Bronchial epithelial cell (primary cell): ENCODE data around the gene MTFP1. TPM values are rescaled to one million over a fixed set of nuclear protein-coding genes. Genes with fewer than 3 reads are reported as not detected.

ENCODE experiments used
- DNase-seq: peaks from one replicate; pipeline ENCODE4 v3.0.0-alpha.2; 2010; ENCODE audit warnings: low read depth
- FAIRE-seq: peaks from 2 replicates; lab custom pipeline; 2011; peaks lifted over from hg19 to GRCh38; lab: Jason Lieb, UNC
- H3K27me3 ChIP-seq: 2 replicates; pipeline ENCODE4 v1.5.1; 2011; ENCODE audit warnings: low read length; ENCODE audit not compliant: control insufficient read depth, insufficient read depth
- H3K36me3 ChIP-seq: 2 replicates; pipeline ENCODE4 v1.5.1; 2011; ENCODE audit warnings: low read length; ENCODE audit not compliant: control insufficient read depth, insufficient read depth
- H3K4me3 ChIP-seq: 2 replicates; pipeline ENCODE4 v1.5.1; 2011; ENCODE audit warnings: mild to moderate bottlenecking, low read depth, low read length, control low read depth
- CTCF ChIP-seq: IDR thresholded peaks from 2 replicates; pipeline ENCODE4 v1.5.1; 2011; ENCODE audit warnings: mild to moderate bottlenecking, moderate library complexity, low read length, control low read depth, inconsistent platforms; ENCODE audit not compliant: insufficient read depth, severe bottlenecking
- total RNA-seq: library from RNA; depleted of rRNA; stranded (reverse); fragments of >200 nt; gene quantifications from 2 replicates; pipeline ENCODE4 v1.2.1, GENCODE V29; 2014

The MTFP1 gene
- total RNA-seq, 1 donor from 2014 or later, result 53.2 TPM

- peak; percentile 60 for FAIRE-seq
- H3K36me3 ChIP-seq, result peaks cover 3% of the 10 kb centered on the region
- TF ChIP-seq CTCF, result peak; percentile 88
- H3K27me3 ChIP-seq, result no peaks in the 10 kb centered on the region
- peak; percentile 85 for DNase-seq
- H3K4me3 ChIP-seq, result peak overlapping the region; percentile 49
Measured at GRCh38 chr22:30426388-30427353, 1.1 kb downstream of the MTFP1 start.

- no peak for TF ChIP-seq CTCF
- H3K4me3 ChIP-seq, result no peak overlapping the region
- no peak for FAIRE-seq
- no peak for DNase-seq
- H3K27me3 ChIP-seq, result no peaks in the 10 kb centered on the region
- H3K36me3 ChIP-seq, result peaks cover 3% of the 10 kb centered on the region
Measured at GRCh38 chr22:30427871-30428270, 2.3 kb downstream of the MTFP1 start.

GRCh38 chr22:30429887-30430286 lies 4.3 kb downstream of the MTFP1 start:
- Histone ChIP-seq H3K4me3 (no peak overlapping the region), H3K27me3 (no peaks in the 10 kb centered on the region), H3K36me3 (peaks cover 3% of the 10 kb centered on the region)
- no peak for TF ChIP-seq CTCF
- DNase-seq, result no peak
- no peak for FAIRE-seq

GRCh38 chr22:30430933-30431332 lies 5.4 kb downstream of the MTFP1 start:
- TF ChIP-seq CTCF, result no peak
- H3K27me3 ChIP-seq, result no peaks in the 10 kb centered on the region
- FAIRE-seq, result no peak

GRCh38 chr22:30432096-30432495 lies 6.5 kb downstream of the MTFP1 start:
- Histone ChIP-seq H3K36me3 (peaks cover 1% of the 10 kb centered on the region), H3K4me3 (no peak overlapping the region), H3K27me3 (no peaks in the 10 kb centered on the region)
- DNase-seq, result no peak
- no peak for FAIRE-seq
- TF ChIP-seq CTCF, result no peak

More at GRCh38 chr22:30430933-30431332, 5.4 kb downstream of the MTFP1 start:
- DNase-seq, result no peak
- H3K36me3 ChIP-seq, result peaks cover 3% of the 10 kb centered on the region
- H3K4me3 ChIP-seq, result no peak overlapping the region
